Measurements from ENCODE around the gene ACAP1.

DNA sequence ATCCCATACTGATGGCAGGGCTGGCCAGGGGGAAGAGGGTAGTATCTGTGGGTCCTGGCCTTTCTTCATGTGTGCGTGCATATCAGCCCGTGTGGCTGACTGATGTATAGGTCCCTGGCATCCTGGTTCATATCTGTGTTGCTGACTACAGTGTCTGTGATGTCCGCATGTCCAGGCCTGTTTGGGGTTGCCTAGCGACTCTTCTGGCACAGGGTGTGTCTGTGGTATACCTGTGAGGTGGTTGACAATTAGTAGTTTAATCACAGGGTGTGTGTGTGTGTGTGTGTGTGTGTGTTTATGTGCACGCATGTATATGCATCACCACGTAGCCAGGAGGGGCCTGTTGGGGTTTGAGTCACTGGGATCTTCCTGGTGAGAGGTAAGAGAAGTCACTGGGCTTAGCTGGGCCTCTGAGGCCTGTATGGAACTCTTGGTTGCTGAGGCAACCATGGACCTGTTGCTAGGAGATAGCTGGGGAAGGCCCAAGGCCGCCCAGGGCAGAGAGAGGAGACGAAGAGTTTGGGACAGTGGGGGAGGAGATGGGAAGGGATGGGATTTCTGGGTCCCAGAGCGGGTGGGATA lies 18.0 kb downstream of the ACAP1 start:
- TF ChIP-seq MAX (IDR thresholded peaks at IDR 0.05; ENCODE audit: low read depth, low read length) (no peak), POLR2A (IDR thresholded peaks at IDR 0.05; ENCODE audit: extremely low read depth, insufficient read length) (no peak), MYC (IDR thresholded peaks at IDR 0.05; ENCODE audit: low read depth, low read length) (no peak)
- TF ChIP-seq, protein P1, sequence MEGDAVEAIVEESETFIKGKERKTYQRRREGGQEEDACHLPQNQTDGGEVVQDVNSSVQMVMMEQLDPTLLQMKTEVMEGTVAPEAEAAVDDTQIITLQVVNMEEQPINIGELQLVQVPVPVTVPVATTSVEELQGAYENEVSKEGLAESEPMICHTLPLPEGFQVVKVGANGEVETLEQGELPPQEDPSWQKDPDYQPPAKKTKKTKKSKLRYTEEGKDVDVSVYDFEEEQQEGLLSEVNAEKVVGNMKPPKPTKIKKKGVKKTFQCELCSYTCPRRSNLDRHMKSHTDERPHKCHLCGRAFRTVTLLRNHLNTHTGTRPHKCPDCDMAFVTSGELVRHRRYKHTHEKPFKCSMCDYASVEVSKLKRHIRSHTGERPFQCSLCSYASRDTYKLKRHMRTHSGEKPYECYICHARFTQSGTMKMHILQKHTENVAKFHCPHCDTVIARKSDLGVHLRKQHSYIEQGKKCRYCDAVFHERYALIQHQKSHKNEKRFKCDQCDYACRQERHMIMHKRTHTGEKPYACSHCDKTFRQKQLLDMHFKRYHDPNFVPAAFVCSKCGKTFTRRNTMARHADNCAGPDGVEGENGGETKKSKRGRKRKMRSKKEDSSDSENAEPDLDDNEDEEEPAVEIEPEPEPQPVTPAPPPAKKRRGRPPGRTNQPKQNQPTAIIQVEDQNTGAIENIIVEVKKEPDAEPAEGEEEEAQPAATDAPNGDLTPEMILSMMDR (IDR thresholded peaks at IDR 0.05; ENCODE audit: low read depth, low read length), result no peak
